H9 (cell line): Measurements from ENCODE around the gene MICA. TPM values are rescaled to one million over a fixed set of nuclear protein-coding genes. Genes with fewer than 3 reads are reported as not detected.

Experiments
- DNase-seq: peaks from one replicate; pipeline ENCODE4 v3.0.0-alpha.2; 2017
- H2AFZ ChIP-seq: one replicate; pipeline ENCODE4 v1.6.1; 2013; ENCODE audit warnings: mild to moderate bottlenecking, low read length, control low read depth, moderate library complexity
- H2AK5ac ChIP-seq: 2 replicates; pipeline ENCODE4 v1.6.1; 2013; ENCODE audit warnings: low read length, control low read depth, mixed read lengths; ENCODE audit not compliant: insufficient read length
- H2BK120ac ChIP-seq: one replicate; pipeline ENCODE4 v1.6.1; 2013; ENCODE audit warnings: low read depth, mild to moderate bottlenecking, low read length, control low read depth, inconsistent platforms; ENCODE audit not compliant: poor library complexity, severe bottlenecking
- H2BK12ac ChIP-seq: 2 replicates; pipeline ENCODE4 v1.6.1; 2013; ENCODE audit warnings: low read length, control low read depth, mixed read lengths, low read depth; ENCODE audit not compliant: insufficient read length
- H2BK15ac ChIP-seq: 2 replicates; pipeline ENCODE4 v1.6.1; 2013; ENCODE audit warnings: low read depth, low read length, control low read depth
- H2BK20ac ChIP-seq: one replicate; pipeline ENCODE4 v1.6.1; 2013; ENCODE audit warnings: low read depth, mild to moderate bottlenecking, low read length, control low read depth, inconsistent platforms; ENCODE audit not compliant: poor library complexity, severe bottlenecking
- H2BK5ac ChIP-seq: 2 replicates; pipeline ENCODE4 v1.6.1; 2013; ENCODE audit warnings: low read length, control low read depth, mixed read lengths; ENCODE audit not compliant: insufficient read length
- H3K14ac ChIP-seq: 2 replicates; pipeline ENCODE4 v1.6.1; 2013; ENCODE audit warnings: low read length, control low read depth; ENCODE audit not compliant: insufficient read depth
- H3K18ac ChIP-seq: 2 replicates; pipeline ENCODE4 v1.6.1; 2013; ENCODE audit warnings: low read depth, mild to moderate bottlenecking, mixed read lengths, low read length, control low read depth; ENCODE audit not compliant: insufficient read length
- H3K23ac ChIP-seq: 2 replicates; pipeline ENCODE4 v1.6.1; 2013; ENCODE audit warnings: low read length, control low read depth, mixed read lengths, low read depth; ENCODE audit not compliant: insufficient read length
- H3K23me2 ChIP-seq: 2 replicates; pipeline ENCODE4 v1.6.1; 2013; ENCODE audit warnings: low read depth, mild to moderate bottlenecking, mixed read lengths, low read length, control low read depth; ENCODE audit not compliant: insufficient read length, poor library complexity, severe bottlenecking
- H3K27ac ChIP-seq: 2 replicates; pipeline ENCODE4 v1.5.1; 2013; ENCODE audit warnings: low read length, control low read depth, mixed read lengths, low read depth; ENCODE audit not compliant: insufficient read length
- H3K27me3 ChIP-seq: 2 replicates; pipeline ENCODE4 v1.6.1; 2013; ENCODE audit warnings: low read length, control low read depth, inconsistent platforms; ENCODE audit not compliant: insufficient read depth
- H3K4ac ChIP-seq: 2 replicates; pipeline ENCODE4 v1.6.1; 2013; ENCODE audit warnings: low read depth, mild to moderate bottlenecking, control low read depth, inconsistent platforms, low read length, moderate library complexity
- H3K4me1 ChIP-seq: 2 replicates; pipeline ENCODE4 v1.6.1; 2013; ENCODE audit warnings: low read length, control low read depth, inconsistent platforms; ENCODE audit not compliant: insufficient read depth
- H3K4me2 ChIP-seq: 2 replicates; pipeline ENCODE4 v1.6.1; 2013; ENCODE audit warnings: low read length, control low read depth, mixed read lengths; ENCODE audit not compliant: insufficient read length, insufficient read depth
- H3K56ac ChIP-seq: 2 replicates; pipeline ENCODE4 v1.6.1; 2013; ENCODE audit warnings: low read depth, mild to moderate bottlenecking, mixed read lengths, low read length, control low read depth; ENCODE audit not compliant: insufficient read length
- H3K79me1 ChIP-seq: 2 replicates; pipeline ENCODE4 v1.6.1; 2013; ENCODE audit warnings: low read depth, mild to moderate bottlenecking, moderate library complexity, low read length, control low read depth, inconsistent platforms; ENCODE audit not compliant: insufficient read depth, poor library complexity, severe bottlenecking
- H3K79me2 ChIP-seq: 2 replicates; pipeline ENCODE4 v1.6.1; 2013; ENCODE audit warnings: low read length, control low read depth, inconsistent platforms; ENCODE audit not compliant: insufficient read depth
- H3K9ac ChIP-seq: 2 replicates; pipeline ENCODE4 v1.6.1; 2013; ENCODE audit warnings: low read length, control low read depth, mixed read lengths; ENCODE audit not compliant: insufficient read length; ENCODE audit errors: extremely low read depth
- H3K9me3 ChIP-seq: one replicate; pipeline ENCODE4 v1.6.1; 2013; ENCODE audit warnings: low read depth, low read length, inconsistent platforms; ENCODE audit not compliant: control insufficient read depth
- H3T11ph ChIP-seq: one replicate; pipeline ENCODE4 v1.6.1; 2013; ENCODE audit warnings: mild to moderate bottlenecking, low read length, control low read depth, inconsistent platforms
- H4K20me1 ChIP-seq: one replicate; pipeline ENCODE4 v1.6.1; 2013; ENCODE audit not compliant: control insufficient read depth, insufficient read length, insufficient read depth
- H4K5ac ChIP-seq: 2 replicates; pipeline ENCODE4 v1.6.1; 2013; ENCODE audit warnings: low read depth, mild to moderate bottlenecking, mixed read lengths, low read length, control low read depth; ENCODE audit not compliant: insufficient read length
- H4K8ac ChIP-seq: replicated peaks from 2 replicates; pipeline ENCODE4 v1.6.1; 2013; ENCODE audit warnings: low read length, control low read depth, mixed read lengths, low read depth; ENCODE audit not compliant: insufficient read length
- H4K91ac ChIP-seq: 2 replicates; pipeline ENCODE4 v1.6.1; 2013; ENCODE audit warnings: low read depth, mild to moderate bottlenecking, moderate library complexity, mixed read lengths, low read length, control low read depth; ENCODE audit not compliant: insufficient read length
- H3K27ac Mint-ChIP-seq, 3 experiments: 2 replicates in 2 of 3; 3 replicates in 1 of 3; pipeline ENCODE4 v1.8.0; 2020 to 2021; ENCODE audit warnings: mixed read lengths in 3 of 3, mild to moderate bottlenecking in 1 of 3, moderate library complexity in 1 of 3
- H3K27me3 Mint-ChIP-seq: 2 replicates; pipeline ENCODE4 v1.8.0; 2021; ENCODE audit warnings: low read depth, mild to moderate bottlenecking, moderate library complexity, mixed read lengths
- H3K36me3 Mint-ChIP-seq, 3 experiments: 2 replicates in 2 of 3; 3 replicates in 1 of 3; pipeline ENCODE4 v1.8.0; 2020 to 2021; ENCODE audit warnings: low read depth in 3 of 3, mixed read lengths in 3 of 3; ENCODE audit not compliant: insufficient read depth in 1 of 3
- H3K4me1 Mint-ChIP-seq, 2 experiments: 2 replicates each; pipeline ENCODE4 v1.8.0; 2020; ENCODE audit warnings: mixed read lengths in 2 of 2
- H3K4me3 Mint-ChIP-seq, 2 experiments: 2 replicates in 1 of 2; 3 replicates in 1 of 2; pipeline ENCODE4 v1.8.0; 2020 to 2021; ENCODE audit warnings: mild to moderate bottlenecking in 2 of 2, mixed read lengths in 2 of 2, moderate library complexity in 1 of 2
- H3K9me3 Mint-ChIP-seq, 2 experiments: 2 replicates in 1 of 2; 3 replicates in 1 of 2; pipeline ENCODE4 v1.8.0; 2020; ENCODE audit warnings: mild to moderate bottlenecking in 2 of 2, mixed read lengths in 2 of 2, moderate library complexity in 1 of 2
- CTCF ChIP-seq: fragments of 200-600 bp; sonication (generic); conservative IDR thresholded peaks from 3 replicates; pipeline ENCODE4 v1.8.0; 2021; ENCODE audit warnings: antibody characterized with exemption, mild to moderate bottlenecking
- WGBS: extraction: QIAGEN DNeasy Blood & Tissue Kit; methylation state at CpG from one replicate; pipeline ENCODE4 v1.1.7; 2013; ENCODE audit warnings: missing lambda C conversion rate, low lambda C conversion rate, mixed read lengths; ENCODE audit not compliant: insufficient read length; ENCODE audit errors: extremely low coverage; 5-methylcytosine and 5-hydroxymethylcytosine counted together
- total RNA-seq: library from RNA; stranded (reverse); gene quantifications from 2 replicates; pipeline ENCODE4 v1.2.1, GENCODE V29; 2021

Gene MICA
- total RNA-seq, 1 experiment from 2014 or later: 8.5 TPM

- Histone ChIP-seq H4K91ac (no peak overlapping the region), H3K23me2 (no peaks in the 10 kb centered on the region), H2BK5ac (no peak overlapping the region), H3K9ac (no peak overlapping the region), H2AFZ (no peak overlapping the region), H3K79me1 (no peaks in the 10 kb centered on the region), H3K18ac (no peak overlapping the region), H4K8ac (no peak overlapping the region), H3K14ac (no peak overlapping the region), H3K4me1 (no peaks in the 10 kb centered on the region), H3T11ph (no peak overlapping the region), H3K56ac (no peak overlapping the region), H2BK120ac (no peak overlapping the region), H4K20me1 (no peaks in the 10 kb centered on the region), H3K23ac (no peak overlapping the region), H3K27me3 (peaks cover 3% of the 10 kb centered on the region; the same call in 1 of the 2 replicates), H4K5ac (no peak overlapping the region), H3K27ac (no peak overlapping the region), H3K79me2 (no peaks in the 10 kb centered on the region), H3K9me3 (no peaks in the 10 kb centered on the region), H2BK15ac (no peak overlapping the region), H3K4me2 (no peak overlapping the region), H2AK5ac (no peak overlapping the region), H2BK20ac (no peak overlapping the region), H3K4ac (no peak overlapping the region), H2BK12ac (no peak overlapping the region)
- no CpG with 5 or more reads among the region's 4 CpGs for WGBS
- peaks cover 4 to 8% of the 10 kb centered on the region in 2 experiments for H3K4me1 Mint-ChIP-seq
- H3K36me3 Mint-ChIP-seq: peaks cover 6 to 18% (median 12%) of the 10 kb centered on the region in 3 experiments
- no peak for TF ChIP-seq CTCF
- H3K27me3 Mint-ChIP-seq: peaks cover 93% of the 10 kb centered on the region
- H3K9me3 Mint-ChIP-seq: peaks cover 2 to 3% of the 10 kb centered on the region in 2 experiments; a peak in 4 of 5 replicates
- peak overlapping the region in 1 of 2 experiments; percentile 3; a peak in 1 of 5 replicates for H3K4me3 Mint-ChIP-seq
- no peak for DNase-seq
- H3K27ac Mint-ChIP-seq: no peak overlapping the region
Observed at GRCh38 chr6:31358302-31358701, 45.1 kb upstream of the MICA start.
